HEK293 (cell line): Measurements from ENCODE around the gene ZBTB18.

Source experiments
- CTCF ChIA-PET: fragments of 350-600 bp; formaldehyde crosslinking; extraction: SDS; loops from one replicate; lab custom pipeline; 2021; ENCODE audit warnings: antibody characterized with exemption; lab: Yijun Ruan, JAX
- POLR2A ChIA-PET: fragments of 300-600 bp; formaldehyde crosslinking; extraction: SDS; loops from one replicate; lab custom pipeline; 2020; ENCODE audit warnings: antibody characterized with exemption, inconsistent platforms; lab: Yijun Ruan, JAX
- H3K27ac ChIP-seq: fragments of 200-500 bp; sonication (Bioruptor generic); 2 replicates; pipeline ENCODE4 v1.5.1; 2014; ENCODE audit warnings: low read depth, low read length, control low read depth, inconsistent platforms; ENCODE audit errors: extremely low read depth
- H3K36me3 ChIP-seq, 2 experiments: fragments of 200-500 bp in 1 of 2; sonication (Bioruptor generic) in 1 of 2; 1 replicate in 1 of 2; 2 replicates in 1 of 2; pipeline ENCODE4 v1.5.1; 2014 to 2017; ENCODE audit warnings: inconsistent platforms in 2 of 2, low read length in 2 of 2; ENCODE audit not compliant: control insufficient read depth in 2 of 2, insufficient read depth in 1 of 2
- H3K4me1 ChIP-seq: fragments of 200-500 bp; sonication (Bioruptor generic); 2 replicates; pipeline ENCODE4 v1.5.1; 2014; ENCODE audit warnings: mild to moderate bottlenecking, low read length, inconsistent platforms; ENCODE audit not compliant: control insufficient read depth, insufficient read depth
- H3K4me3 ChIP-seq: 2 replicates; pipeline ENCODE4 v1.5.1; 2011; ENCODE audit warnings: low read depth, mild to moderate bottlenecking, control low read depth, low read length, moderate library complexity
- H3K9me3 ChIP-seq: fragments of 200-500 bp; sonication (Bioruptor generic); 2 replicates; pipeline ENCODE4 v1.5.1; 2014; ENCODE audit warnings: low read depth, low read length, inconsistent platforms; ENCODE audit not compliant: control insufficient read depth, insufficient read depth
- SP2 ChIP-seq: fragments of 450-650 bp; formaldehyde crosslinking; IDR thresholded peaks from 2 replicates; pipeline ENCODE4 v1.5.1; 2016; ENCODE audit warnings: missing biosample characterization, missing genetic modification characterization
- SP3 ChIP-seq: fragments of 450-650 bp; formaldehyde crosslinking; IDR thresholded peaks from 2 replicates; pipeline ENCODE4 v1.5.1; 2016; ENCODE audit warnings: missing biosample characterization, missing genetic modification characterization
- SP7 ChIP-seq: fragments of 450-650 bp; formaldehyde crosslinking; IDR thresholded peaks from 2 replicates; pipeline ENCODE4 v1.5.1; 2016; ENCODE audit warnings: missing biosample characterization, missing genetic modification characterization
- ZBTB6 ChIP-seq: fragments of 450-650 bp; formaldehyde crosslinking; IDR thresholded peaks from 2 replicates; pipeline ENCODE4 v1.5.1; 2017; ENCODE audit warnings: missing biosample characterization, missing genetic modification characterization
- ZNF132 ChIP-seq: fragments of 450-650 bp; formaldehyde crosslinking; IDR thresholded peaks from 2 replicates; pipeline ENCODE4 v1.5.1; 2017; ENCODE audit warnings: missing biosample characterization, missing genetic modification characterization, borderline replicate concordance
- ZNF133 ChIP-seq: fragments of 450-650 bp; formaldehyde crosslinking; IDR thresholded peaks from 2 replicates; pipeline ENCODE4 v1.5.1; 2016; ENCODE audit warnings: missing biosample characterization, missing genetic modification characterization
- ZNF138 ChIP-seq: fragments of 450-650 bp; formaldehyde crosslinking; IDR thresholded peaks from 2 replicates; pipeline ENCODE4 v1.5.1; 2016; ENCODE audit warnings: missing biosample characterization, missing genetic modification characterization, borderline replicate concordance
- ZNF16 ChIP-seq: fragments of 450-650 bp; formaldehyde crosslinking; IDR thresholded peaks from 2 replicates; pipeline ENCODE4 v1.5.1; 2016; ENCODE audit warnings: low read depth, missing biosample characterization, missing genetic modification characterization
- ZNF311 ChIP-seq: fragments of 450-650 bp; formaldehyde crosslinking; IDR thresholded peaks from 2 replicates; pipeline ENCODE4 v1.5.1; 2017; ENCODE audit warnings: missing biosample characterization, missing genetic modification characterization, borderline replicate concordance
- ZNF391 ChIP-seq: fragments of 450-650 bp; formaldehyde crosslinking; IDR thresholded peaks from 2 replicates; pipeline ENCODE4 v1.5.1; 2016; ENCODE audit warnings: low read depth, missing biosample characterization, missing genetic modification characterization, borderline replicate concordance
- ZNF518A ChIP-seq: fragments of 450-650 bp; formaldehyde crosslinking; conservative IDR thresholded peaks from 2 replicates; pipeline ENCODE4 v1.5.1; 2016; ENCODE audit warnings: low read depth, missing biosample characterization, missing genetic modification characterization
- ZNF626 ChIP-seq: fragments of 450-650 bp; sonication (Bioruptor Pico); formaldehyde crosslinking; IDR thresholded peaks from 2 replicates; pipeline ENCODE4 v1.5.1; 2018; ENCODE audit warnings: missing biosample characterization, missing genetic modification characterization, inconsistent platforms
- ZNF670 ChIP-seq: fragments of 450-650 bp; formaldehyde crosslinking; IDR thresholded peaks from 2 replicates; pipeline ENCODE4 v1.5.1; 2016; ENCODE audit warnings: missing biosample characterization, missing genetic modification characterization, low read depth
- ZNF704 ChIP-seq: fragments of 450-650 bp; formaldehyde crosslinking; IDR thresholded peaks from 2 replicates; pipeline ENCODE4 v1.5.1; 2016; ENCODE audit warnings: missing biosample characterization, missing genetic modification characterization
- TF ChIP-seq, protein P1 (sequence below): fragments of 450-650 bp; formaldehyde crosslinking; IDR thresholded peaks from 2 replicates; pipeline ENCODE4 v1.5.1; 2016; ENCODE audit warnings: missing biosample characterization, missing genetic modification characterization
- TF ChIP-seq, protein P2 (sequence below): fragments of 450-650 bp; formaldehyde crosslinking; IDR thresholded peaks from 2 replicates; pipeline ENCODE4 v1.5.1; 2016; ENCODE audit warnings: missing biosample characterization, missing genetic modification characterization, low read depth

ZBTB18 gene

DNA sequence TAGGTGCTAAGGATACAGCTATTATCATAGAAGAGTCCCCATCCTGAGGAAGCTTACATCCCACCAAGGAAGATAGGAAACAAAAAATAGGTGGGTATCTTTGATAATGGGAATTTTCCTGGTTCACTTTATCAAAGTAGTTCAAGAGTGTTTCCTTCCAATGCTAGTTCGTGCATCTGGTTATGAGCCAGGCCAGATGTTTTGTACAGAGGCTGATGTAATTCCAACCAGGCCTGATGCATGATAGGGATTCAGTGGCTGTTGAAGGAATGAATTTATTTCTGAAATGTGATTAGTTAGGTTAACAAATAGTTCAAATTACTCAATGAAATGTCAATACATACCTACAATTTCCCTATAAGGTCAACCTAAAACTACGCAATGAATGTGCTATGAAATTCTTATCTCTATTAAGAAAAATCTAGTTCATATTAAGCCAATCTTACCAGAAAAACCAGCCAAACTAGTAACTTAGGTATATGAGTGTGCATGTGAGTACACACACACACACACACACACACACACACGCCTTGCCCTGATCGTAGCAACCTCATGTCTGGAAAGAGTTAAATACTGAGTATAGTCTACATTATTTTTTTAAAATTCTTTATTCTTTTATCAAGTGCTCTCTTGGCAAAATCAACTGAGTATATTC is 9.5 kb upstream of the ZBTB18 start:
- Histone ChIP-seq H3K9me3 (no peaks in the 10 kb centered on the region), H3K27ac (no peak overlapping the region), H3K4me1 (no peaks in the 10 kb centered on the region), H3K4me3 (no peak overlapping the region), H3K36me3 (no peaks in the 10 kb centered on the region)
- POLR2A ChIA-PET: no interaction called here
- CTCF ChIA-PET: no interaction called here
- no peak for TF ChIP-seq SP7 (tag by site-specific recombination)
- TF ChIP-seq ZNF518A (tag by site-specific recombination): no peak
- TF ChIP-seq ZNF133 (tag by site-specific recombination): no peak
- TF ChIP-seq ZNF16 (tag by site-specific recombination): no peak
- TF ChIP-seq, protein P1, sequence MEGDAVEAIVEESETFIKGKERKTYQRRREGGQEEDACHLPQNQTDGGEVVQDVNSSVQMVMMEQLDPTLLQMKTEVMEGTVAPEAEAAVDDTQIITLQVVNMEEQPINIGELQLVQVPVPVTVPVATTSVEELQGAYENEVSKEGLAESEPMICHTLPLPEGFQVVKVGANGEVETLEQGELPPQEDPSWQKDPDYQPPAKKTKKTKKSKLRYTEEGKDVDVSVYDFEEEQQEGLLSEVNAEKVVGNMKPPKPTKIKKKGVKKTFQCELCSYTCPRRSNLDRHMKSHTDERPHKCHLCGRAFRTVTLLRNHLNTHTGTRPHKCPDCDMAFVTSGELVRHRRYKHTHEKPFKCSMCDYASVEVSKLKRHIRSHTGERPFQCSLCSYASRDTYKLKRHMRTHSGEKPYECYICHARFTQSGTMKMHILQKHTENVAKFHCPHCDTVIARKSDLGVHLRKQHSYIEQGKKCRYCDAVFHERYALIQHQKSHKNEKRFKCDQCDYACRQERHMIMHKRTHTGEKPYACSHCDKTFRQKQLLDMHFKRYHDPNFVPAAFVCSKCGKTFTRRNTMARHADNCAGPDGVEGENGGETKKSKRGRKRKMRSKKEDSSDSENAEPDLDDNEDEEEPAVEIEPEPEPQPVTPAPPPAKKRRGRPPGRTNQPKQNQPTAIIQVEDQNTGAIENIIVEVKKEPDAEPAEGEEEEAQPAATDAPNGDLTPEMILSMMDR (tag by site-specific recombination): no peak
- no peak for TF ChIP-seq ZNF704 (tag by site-specific recombination)
- TF ChIP-seq ZNF670 (tag by site-specific recombination): no peak
- TF ChIP-seq, protein P2, sequence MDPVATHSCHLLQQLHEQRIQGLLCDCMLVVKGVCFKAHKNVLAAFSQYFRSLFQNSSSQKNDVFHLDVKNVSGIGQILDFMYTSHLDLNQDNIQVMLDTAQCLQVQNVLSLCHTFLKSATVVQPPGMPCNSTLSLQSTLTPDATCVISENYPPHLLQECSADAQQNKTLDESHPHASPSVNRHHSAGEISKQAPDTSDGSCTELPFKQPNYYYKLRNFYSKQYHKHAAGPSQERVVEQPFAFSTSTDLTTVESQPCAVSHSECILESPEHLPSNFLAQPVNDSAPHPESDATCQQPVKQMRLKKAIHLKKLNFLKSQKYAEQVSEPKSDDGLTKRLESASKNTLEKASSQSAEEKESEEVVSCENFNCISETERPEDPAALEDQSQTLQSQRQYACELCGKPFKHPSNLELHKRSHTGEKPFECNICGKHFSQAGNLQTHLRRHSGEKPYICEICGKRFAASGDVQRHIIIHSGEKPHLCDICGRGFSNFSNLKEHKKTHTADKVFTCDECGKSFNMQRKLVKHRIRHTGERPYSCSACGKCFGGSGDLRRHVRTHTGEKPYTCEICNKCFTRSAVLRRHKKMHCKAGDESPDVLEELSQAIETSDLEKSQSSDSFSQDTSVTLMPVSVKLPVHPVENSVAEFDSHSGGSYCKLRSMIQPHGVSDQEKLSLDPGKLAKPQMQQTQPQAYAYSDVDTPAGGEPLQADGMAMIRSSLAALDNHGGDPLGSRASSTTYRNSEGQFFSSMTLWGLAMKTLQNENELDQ (tag by site-specific recombination): no peak
- no peak for TF ChIP-seq ZNF626 (tag by site-specific recombination)
- TF ChIP-seq SP3 (tag by site-specific recombination): no peak
- TF ChIP-seq ZNF132 (tag by site-specific recombination): no peak
- no peak for TF ChIP-seq ZBTB6 (tag by site-specific recombination)
- no peak for TF ChIP-seq SP2 (tag by site-specific recombination)
- TF ChIP-seq ZNF138: no peak
- no peak for TF ChIP-seq ZNF311 (tag by site-specific recombination)
- TF ChIP-seq ZNF391 (tag by site-specific recombination): no peak
